GM18499 (cell line): ENCODE data around the gene CHD3.

Source experiments
- ATAC-seq: cut with Tn5 transposase; IDR thresholded peaks from one replicate; pipeline ENCODE4 v1.9.1; 2021; ENCODE audit warnings: moderate number of reproducible peaks; ENCODE audit not compliant: insufficient read depth, unreplicated experiment

The CHD3 gene

GRCh38 chr17:7959503-7960253, 71.1 kb downstream of the CHD3 start:
- no peak for ATAC-seq

DNA sequence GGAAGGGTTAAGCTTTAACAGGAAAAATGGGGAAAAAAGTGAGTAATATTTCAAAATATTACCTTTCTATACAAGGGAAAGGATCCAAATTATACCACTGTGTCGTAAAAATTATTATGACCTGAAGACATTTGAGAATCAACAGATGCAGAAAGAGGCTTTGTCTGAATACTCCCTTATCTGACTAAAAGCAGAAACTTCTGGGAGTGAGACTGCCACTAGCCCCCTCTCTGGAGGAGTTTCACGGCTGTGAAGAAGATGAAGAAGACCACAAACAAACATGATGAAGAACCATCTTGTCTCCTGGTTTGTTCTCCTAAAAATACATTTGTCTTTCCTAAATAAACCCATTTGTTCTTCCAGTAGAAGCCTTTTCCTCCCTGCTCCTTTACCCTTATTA, 72.8 kb downstream of the CHD3 start:
- ATAC-seq = no peak
